ENCODE data around the gene VPS11. TPM values are rescaled to one million over a fixed set of nuclear protein-coding genes. Genes with fewer than 3 reads are reported as not detected.

The VPS11 gene
- total RNA-seq = 10 to 100 TPM; 23.0 to 24.1 TPM

- intact Hi-C loops (cut with DNase I) = no loop called here
- no peak for TF ChIP-seq CTCF (IDR thresholded peaks at IDR 0.05)
Measured at GRCh38 chr11:119067371-119068222, at the start of gene VPS11. Gene VPS11, plus strand, starts transcription at chr11:119067818. Its CDS starts 6 bp downstream, at chr11:119067824.

GRCh38 chr11:119018074-119018938 lies 49.3 kb upstream of the VPS11 start, which contains the start of the genes RPS25 and TRAPPC4:
Gene RPS25, minus strand, starts transcription at chr11:119018343. Its CDS starts 59 bp downstream, at chr11:119018284.
Gene TRAPPC4, plus strand, starts transcription at chr11:119018766. Its CDS starts 30 bp downstream, at chr11:119018796.
- peak; percentile 95 for DNase-seq
- no peaks in the 10 kb centered on the region for H3K36me3 ChIP-seq
- TF ChIP-seq CTCF (IDR thresholded peaks at IDR 0.05) = no peak
- no peaks in the 10 kb centered on the region for H3K27me3 ChIP-seq
- H3K4me3 ChIP-seq = peak within 1 kb of the TSS; percentile 86
- no peaks in the 10 kb centered on the region for H3K9me3 ChIP-seq
- intact Hi-C loops (cut with DNase I) = no loop called here
- peaks cover 15% of the 10 kb centered on the region for H3K4me1 ChIP-seq
- peak within 1 kb of the TSS; percentile 89 to 99 for H3K9ac ChIP-seq (ENCODE audit: low read depth in 2 of 2, low read length in 2 of 2)
- peak within 1 kb of the TSS; percentile 92 for H3K27ac ChIP-seq

More at GRCh38 chr11:119067371-119068222, at the start of gene VPS11:
- no peaks in the 10 kb centered on the region for H3K4me1 ChIP-seq
- peak within 1 kb of the TSS; percentile 73 for H3K27ac ChIP-seq
- peak within 1 kb of the TSS; percentile 79 to 95 for H3K9ac ChIP-seq (ENCODE audit: low read depth in 2 of 2, low read length in 2 of 2)
- peaks cover 9% of the 10 kb centered on the region for H3K36me3 ChIP-seq
- H3K4me3 ChIP-seq = peak within 1 kb of the TSS; percentile 84
- peak; percentile 99 for DNase-seq
- no peaks in the 10 kb centered on the region for H3K27me3 ChIP-seq
- no peaks in the 10 kb centered on the region for H3K9me3 ChIP-seq

- intact Hi-C loops (cut with DNase I) = no loop called here
- H3K36me3 ChIP-seq = no peaks in the 10 kb centered on the region
- H3K9ac ChIP-seq (ENCODE audit: low read depth in 2 of 2, low read length in 2 of 2) = peak overlapping the region in 1 of 2 donors; percentile 89
- peak; percentile 25 for DNase-seq
- no peaks in the 10 kb centered on the region for H3K9me3 ChIP-seq
- peaks cover 18% of the 10 kb centered on the region for H3K4me1 ChIP-seq
- H3K27me3 ChIP-seq = no peaks in the 10 kb centered on the region
- H3K27ac ChIP-seq = no peak overlapping the region
- peak overlapping the region; percentile 86 for H3K4me3 ChIP-seq
- no peak for TF ChIP-seq CTCF (IDR thresholded peaks at IDR 0.05)
Measured at GRCh38 chr11:119019996-119020395, 47.6 kb upstream of the VPS11 start.

GRCh38 chr11:119021631-119022030 lies 46.0 kb upstream of the VPS11 start:
- peak overlapping the region; percentile 33 for H3K27ac ChIP-seq
- TF ChIP-seq CTCF (IDR thresholded peaks at IDR 0.05) = no peak
- peak; percentile 38 for DNase-seq
- peaks cover 16% of the 10 kb centered on the region for H3K4me1 ChIP-seq
- no peak overlapping the region for H3K4me3 ChIP-seq
- H3K9ac ChIP-seq (ENCODE audit: low read depth in 2 of 2, low read length in 2 of 2) = no peak overlapping the region
- intact Hi-C loops (cut with DNase I) = no loop called here
- no peaks in the 10 kb centered on the region for H3K27me3 ChIP-seq
- H3K36me3 ChIP-seq = no peaks in the 10 kb centered on the region
- H3K9me3 ChIP-seq = no peaks in the 10 kb centered on the region

GRCh38 chr11:119023741-119024140 lies 43.9 kb upstream of the VPS11 start:
- no peaks in the 10 kb centered on the region for H3K36me3 ChIP-seq
- no peak for DNase-seq
- TF ChIP-seq CTCF (IDR thresholded peaks at IDR 0.05) = no peak
- H3K4me1 ChIP-seq = peaks cover 11% of the 10 kb centered on the region
- no peak overlapping the region for H3K27ac ChIP-seq
- no peak overlapping the region for H3K4me3 ChIP-seq
- H3K27me3 ChIP-seq = no peaks in the 10 kb centered on the region
- no peaks in the 10 kb centered on the region for H3K9me3 ChIP-seq
- no peak overlapping the region for H3K9ac ChIP-seq (ENCODE audit: low read depth in 2 of 2, low read length in 2 of 2)
- intact Hi-C loops (cut with DNase I) = no loop called here

Measured in colonic mucosa (tissue), 4 donors.